GM12872 (cell line): ENCODE measurements around the gene EPM2A.

Experiments
- TF ChIP-seq, protein P1 (sequence below): IDR thresholded peaks from 3 replicates; pipeline ENCODE4 v1.5.1; 2011; ENCODE audit warnings: low read depth, mild to moderate bottlenecking, low read length, moderate library complexity; ENCODE audit not compliant: insufficient read depth

Gene EPM2A

DNA sequence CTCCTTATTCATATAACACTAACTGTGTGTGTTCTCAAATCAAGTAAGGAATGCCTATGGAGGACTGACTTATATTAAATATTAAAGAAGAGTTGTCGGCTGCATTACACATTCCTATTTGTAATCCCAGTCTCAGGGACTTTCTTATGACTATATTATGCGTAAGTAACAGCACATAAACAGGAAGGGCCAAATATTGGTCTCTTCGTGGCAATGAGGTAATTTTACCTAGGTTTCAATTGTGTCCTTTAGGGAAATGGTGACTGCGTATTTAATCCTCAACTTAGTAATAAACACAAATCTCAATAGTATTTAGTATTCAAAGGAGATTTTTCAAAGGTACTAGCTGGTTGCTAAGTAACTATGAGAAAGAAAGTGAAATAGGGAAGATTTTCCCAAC, 22.8 kb upstream of the EPM2A start:
- TF ChIP-seq, protein P1, sequence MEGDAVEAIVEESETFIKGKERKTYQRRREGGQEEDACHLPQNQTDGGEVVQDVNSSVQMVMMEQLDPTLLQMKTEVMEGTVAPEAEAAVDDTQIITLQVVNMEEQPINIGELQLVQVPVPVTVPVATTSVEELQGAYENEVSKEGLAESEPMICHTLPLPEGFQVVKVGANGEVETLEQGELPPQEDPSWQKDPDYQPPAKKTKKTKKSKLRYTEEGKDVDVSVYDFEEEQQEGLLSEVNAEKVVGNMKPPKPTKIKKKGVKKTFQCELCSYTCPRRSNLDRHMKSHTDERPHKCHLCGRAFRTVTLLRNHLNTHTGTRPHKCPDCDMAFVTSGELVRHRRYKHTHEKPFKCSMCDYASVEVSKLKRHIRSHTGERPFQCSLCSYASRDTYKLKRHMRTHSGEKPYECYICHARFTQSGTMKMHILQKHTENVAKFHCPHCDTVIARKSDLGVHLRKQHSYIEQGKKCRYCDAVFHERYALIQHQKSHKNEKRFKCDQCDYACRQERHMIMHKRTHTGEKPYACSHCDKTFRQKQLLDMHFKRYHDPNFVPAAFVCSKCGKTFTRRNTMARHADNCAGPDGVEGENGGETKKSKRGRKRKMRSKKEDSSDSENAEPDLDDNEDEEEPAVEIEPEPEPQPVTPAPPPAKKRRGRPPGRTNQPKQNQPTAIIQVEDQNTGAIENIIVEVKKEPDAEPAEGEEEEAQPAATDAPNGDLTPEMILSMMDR, result no peak

DNA sequence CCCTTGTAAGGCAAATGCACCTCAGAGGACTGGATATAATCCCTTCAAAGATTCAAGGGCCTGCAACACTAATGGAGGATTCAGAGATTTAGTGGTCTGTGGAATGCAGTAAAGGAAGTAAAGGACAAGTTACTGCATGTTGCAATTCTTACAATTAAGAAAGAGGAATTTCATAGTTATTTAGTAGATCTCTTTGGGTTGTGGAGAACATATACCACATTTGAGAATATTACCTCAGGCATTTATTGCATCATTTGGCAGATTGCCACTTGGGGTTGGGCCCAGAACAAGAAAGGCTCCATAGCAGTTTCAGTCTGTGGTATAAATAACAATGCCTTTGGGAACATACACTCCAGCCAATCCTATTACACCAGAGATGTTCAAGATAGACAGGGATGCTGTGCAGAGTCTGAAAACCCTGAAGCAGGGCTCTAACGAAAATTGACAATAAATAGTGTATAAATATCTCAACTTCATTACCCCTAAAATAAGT, 20.9 kb upstream of the EPM2A start:
- TF ChIP-seq, protein P1, result no peak

DNA sequence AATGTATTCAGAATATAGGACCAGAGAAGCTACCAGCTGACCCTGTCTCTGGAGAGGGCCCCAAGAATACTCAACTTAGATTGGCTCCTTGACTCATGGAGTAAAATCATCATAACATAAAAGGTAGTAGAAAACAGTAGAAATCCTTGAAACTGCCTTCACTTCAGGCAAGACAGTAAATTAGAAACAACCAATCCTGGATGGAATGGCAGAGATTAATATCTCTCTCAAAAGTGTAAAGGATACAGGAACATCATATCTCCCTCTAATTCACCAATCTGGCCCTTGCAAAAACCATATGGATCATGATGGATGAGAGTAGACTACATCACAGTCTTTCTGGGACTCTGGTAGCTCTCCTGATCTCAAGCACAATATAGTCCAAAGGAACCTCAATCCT, 20.4 kb upstream of the EPM2A start:
- TF ChIP-seq, protein P1, result no peak

DNA sequence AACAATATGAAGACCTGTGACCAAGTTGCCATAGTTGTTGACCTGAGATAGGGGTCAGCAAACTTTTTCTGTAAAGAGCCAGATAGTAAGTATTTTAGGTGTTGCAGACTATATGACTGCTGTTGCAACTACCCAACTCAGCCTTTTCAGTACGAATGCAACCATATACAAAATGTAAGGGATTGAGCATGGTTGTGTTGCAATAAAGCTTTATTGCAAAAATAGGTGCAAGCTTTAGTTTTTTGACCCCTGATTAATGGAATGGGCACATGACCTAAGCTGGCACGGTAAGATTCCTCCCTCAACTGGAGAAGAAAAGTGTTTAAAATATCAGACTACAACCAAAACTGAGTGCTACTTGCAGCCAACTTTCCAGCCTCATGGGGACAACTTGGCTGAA, 17.3 kb upstream of the EPM2A start:
- TF ChIP-seq, protein P1, result no peak

- TF ChIP-seq, protein P1, result no peak
These were observed 14.3 kb upstream of the EPM2A start for GRCh38 chr6:145749632-145750031.

- TF ChIP-seq, protein P1, result no peak
These were observed 10.5 kb upstream of the EPM2A start for GRCh38 chr6:145745861-145746260.

- TF ChIP-seq, protein P1, result no peak
These were observed 9.3 kb upstream of the EPM2A start for GRCh38 chr6:145744619-145745018.

GRCh38 chr6:145743332-145743731, 8.0 kb upstream of the EPM2A start:
- TF ChIP-seq, protein P1, result no peak
